ENCODE data around the gene TRUB2. TPM values are rescaled to one million over a fixed set of nuclear protein-coding genes. Genes with fewer than 3 reads are reported as not detected.

Gene TRUB2, protein sequence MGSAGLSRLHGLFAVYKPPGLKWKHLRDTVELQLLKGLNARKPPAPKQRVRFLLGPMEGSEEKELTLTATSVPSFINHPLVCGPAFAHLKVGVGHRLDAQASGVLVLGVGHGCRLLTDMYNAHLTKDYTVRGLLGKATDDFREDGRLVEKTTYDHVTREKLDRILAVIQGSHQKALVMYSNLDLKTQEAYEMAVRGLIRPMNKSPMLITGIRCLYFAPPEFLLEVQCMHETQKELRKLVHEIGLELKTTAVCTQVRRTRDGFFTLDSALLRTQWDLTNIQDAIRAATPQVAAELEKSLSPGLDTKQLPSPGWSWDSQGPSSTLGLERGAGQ
- 28.8 and 30.5 TPM in 2 replicates for total RNA-seq (2014; rRNA removed; shearing (Covaris generic))

DNA sequence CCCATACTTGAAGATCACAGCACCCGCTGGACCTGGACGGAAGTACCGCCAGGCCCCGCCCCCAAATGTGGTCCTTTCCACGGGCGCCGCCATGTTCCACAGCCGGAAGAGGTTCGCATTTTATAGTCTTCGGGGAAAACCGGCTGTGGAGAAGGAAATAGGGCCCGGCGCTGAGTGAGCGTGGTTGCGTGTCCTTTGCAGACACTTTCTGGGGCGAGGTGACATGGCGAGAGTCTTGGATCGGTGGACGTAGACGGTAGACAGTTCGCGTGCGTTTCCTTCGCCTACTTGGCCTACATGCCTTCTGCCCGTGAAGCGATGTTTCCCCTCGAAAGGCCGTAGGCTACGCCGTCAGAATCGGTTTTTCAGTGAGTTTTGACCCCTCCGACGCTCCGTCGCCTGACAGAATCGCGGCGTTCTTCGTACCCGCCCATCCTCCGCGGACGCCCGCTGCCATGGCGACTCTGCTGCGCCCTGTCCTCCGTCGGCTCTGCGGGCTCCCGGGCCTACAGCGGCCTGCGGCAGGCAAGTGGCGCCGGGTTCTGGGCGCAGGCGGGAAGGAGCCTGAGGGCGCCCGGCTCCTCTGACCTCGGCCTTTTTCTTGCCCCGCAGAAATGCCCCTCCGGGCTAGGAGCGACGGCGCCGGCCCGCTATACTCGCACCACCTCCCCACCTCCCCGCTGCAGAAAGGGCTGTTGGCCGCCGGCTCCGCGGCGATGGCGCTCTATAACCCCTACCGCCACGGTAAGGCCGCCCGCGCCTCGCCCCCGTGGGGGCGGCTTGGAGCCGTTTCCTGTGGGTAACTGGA is at the start of gene TRUB2, which contains the start of gene COQ4:
TSS of gene TRUB2 (minus strand) at position 44 of the 808 bp plus-strand sequence. CDS start at position 5, 39 bp downstream.
TSS of gene COQ4 (plus strand) at position 436 of the 808 bp plus-strand sequence. CDS start at position 456, 20 bp downstream.
- peak; percentile 93 for DNase-seq (ENCODE audit: low spot score)

DNA sequence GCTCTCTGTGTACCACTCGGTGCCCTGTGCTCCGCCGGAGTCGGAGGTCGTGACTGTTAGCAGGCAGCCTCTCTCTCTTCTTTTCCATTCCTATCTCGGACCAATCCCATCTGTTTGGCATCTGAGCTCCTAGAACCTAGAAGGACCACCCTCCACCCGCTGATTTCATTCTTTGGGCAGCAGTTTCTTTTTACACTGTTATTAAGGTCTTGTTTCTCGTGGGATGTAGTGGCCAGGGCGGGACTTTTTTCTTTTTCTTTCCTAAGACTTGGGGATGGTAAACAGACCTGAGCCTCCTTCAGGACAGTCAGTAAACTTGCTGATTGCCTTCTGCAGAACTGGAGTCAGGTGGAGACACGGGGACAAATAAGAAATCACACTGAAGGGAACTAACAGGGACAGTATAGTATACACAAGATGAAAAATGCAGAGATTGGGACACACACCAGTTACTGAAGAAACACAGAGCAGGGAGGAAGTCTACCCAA is 49.4 kb upstream of the TRUB2 start:
- no peak for DNase-seq (ENCODE audit: low spot score)

DNA sequence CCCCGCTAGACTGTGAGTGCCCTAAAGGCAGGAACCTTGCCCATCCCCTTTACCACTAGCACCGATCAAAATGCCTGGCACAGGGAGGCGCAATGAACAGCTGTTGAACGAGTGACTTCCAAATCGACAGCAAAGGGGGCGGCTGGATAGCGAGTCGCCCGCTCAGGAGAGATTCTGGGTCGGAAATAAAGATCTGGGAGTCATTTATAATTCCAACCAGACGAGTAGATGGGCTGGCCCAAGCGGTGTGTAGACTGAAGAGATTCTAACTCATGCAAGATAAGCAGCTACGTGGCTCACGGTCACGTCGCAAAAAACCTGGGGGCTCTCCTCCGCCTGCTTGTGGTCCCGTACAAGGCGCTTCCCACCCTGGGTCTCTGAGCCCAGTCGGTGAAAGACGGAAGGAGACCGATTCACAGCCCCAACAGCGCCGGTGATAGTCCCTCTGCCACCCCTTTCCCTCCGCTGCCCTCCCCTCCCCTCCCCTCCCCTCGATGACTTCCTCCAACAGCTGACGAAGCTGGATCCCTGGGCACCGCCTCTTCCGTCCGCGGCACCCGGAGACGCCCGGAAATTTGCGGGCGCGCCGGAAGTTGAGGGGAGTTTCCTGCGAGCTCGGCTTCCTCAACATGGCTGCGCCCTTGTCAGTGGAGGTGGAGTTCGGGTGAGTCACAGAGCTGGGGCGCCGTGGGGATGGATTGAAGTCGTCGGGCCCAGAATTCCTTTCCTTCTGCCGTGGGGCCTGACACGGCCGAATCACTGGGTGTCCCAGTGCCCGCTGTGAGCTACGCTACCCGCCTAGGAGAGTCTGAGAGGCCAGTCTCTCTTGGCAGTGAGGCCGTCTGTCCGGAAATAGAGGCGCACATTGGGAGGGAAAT is 48.7 kb upstream of the TRUB2 start, which contains the start of gene URM1:
TSS of gene URM1 (plus strand) at position 623 of the 878 bp plus-strand sequence. CDS start at position 630, 7 bp downstream.
- DNase-seq (ENCODE audit: low spot score): peak; percentile 97

DNA sequence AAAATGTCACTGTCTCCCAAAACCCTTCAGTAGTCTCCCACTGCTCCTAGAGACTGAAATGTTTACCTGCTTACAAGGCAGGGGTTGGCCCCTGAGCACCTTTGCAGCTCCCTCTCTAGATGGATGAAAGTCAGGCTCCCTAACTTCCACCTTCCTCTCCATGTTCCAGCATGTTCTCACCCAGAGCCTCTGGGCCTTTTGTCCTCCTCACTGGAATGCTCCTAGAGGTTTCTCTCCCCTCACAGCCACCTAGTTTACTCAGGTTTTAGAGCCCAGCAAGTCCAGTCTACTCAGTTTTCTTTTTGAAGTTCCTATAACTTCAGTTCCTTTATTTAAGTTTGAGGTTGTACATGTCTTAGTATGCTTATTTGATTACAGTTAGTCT is 48.1 kb upstream of the TRUB2 start:
- DNase-seq (ENCODE audit: low spot score): no peak

DNA sequence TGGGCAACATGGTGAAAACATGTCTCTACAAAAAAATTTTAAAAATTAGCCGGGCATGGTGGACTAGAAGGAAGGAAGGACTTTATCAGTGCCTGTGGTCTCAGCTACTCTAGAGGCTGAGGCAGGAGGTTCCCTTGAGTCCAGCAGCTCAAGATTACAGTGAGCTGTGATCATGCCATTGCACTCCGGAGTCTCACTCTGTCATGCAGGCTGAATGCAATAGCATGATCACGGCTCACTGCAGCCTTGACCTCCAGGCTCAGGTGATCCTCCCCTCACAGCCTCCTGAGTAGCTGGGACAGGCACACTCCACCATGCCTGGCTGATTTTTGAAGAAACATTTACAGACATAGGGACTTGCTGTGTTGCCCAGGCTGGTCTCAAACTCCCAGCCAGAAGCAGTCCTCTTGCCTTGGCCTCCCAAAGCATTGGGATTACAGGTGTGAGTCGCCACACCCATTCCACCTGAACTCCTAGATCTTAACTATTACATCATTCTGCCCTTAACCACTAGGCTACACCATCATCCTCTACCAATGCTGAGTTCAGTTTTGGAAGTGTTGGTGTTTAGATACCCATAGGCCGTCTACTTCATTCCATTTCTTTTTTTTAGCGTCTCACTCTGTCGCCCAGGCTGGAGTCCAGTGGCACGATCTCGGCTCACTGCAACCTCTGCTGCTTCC is 46.9 kb upstream of the TRUB2 start:
- no peak for DNase-seq (ENCODE audit: low spot score)

DNA sequence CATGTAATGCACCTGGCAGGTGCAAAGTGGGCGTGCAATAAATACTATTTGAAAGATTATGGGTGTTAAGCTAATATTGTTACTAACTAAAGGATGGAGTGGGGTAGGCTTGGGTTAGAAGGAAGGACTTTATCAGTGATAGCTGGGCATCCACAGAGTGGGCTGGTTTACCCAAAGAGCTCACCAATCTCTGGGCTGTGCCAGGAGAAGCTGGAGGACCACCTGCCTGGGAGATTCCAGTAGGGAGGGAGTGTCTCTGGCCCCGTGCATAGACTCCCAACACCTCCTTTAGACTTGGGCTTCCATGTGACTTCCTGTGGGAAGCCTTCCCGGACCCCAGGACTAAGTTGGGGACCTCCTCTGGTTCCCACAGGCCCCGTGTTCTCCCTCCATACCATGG is 43.3 kb upstream of the TRUB2 start:
- DNase-seq (ENCODE audit: low spot score): no peak

DNA sequence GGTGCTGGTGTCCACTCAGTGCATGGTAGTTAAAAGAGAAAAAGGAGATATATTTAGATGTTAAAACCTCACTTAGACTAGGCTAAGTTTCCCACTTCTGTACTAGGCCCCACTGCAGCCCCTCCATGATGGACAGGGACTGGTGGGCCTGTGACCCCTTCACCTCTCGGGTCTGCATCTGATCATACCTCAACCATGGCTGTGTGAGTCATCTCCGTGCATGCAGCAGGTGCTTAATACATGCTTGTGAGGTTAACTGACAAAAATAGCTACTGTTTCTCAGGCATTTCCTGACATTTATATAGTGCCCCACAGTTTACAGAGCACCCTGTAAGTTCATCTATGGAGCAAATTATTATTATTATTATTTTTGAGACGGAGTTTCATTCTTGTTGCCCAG is 40.5 kb upstream of the TRUB2 start:
- no peak for DNase-seq (ENCODE audit: low spot score)

DNA sequence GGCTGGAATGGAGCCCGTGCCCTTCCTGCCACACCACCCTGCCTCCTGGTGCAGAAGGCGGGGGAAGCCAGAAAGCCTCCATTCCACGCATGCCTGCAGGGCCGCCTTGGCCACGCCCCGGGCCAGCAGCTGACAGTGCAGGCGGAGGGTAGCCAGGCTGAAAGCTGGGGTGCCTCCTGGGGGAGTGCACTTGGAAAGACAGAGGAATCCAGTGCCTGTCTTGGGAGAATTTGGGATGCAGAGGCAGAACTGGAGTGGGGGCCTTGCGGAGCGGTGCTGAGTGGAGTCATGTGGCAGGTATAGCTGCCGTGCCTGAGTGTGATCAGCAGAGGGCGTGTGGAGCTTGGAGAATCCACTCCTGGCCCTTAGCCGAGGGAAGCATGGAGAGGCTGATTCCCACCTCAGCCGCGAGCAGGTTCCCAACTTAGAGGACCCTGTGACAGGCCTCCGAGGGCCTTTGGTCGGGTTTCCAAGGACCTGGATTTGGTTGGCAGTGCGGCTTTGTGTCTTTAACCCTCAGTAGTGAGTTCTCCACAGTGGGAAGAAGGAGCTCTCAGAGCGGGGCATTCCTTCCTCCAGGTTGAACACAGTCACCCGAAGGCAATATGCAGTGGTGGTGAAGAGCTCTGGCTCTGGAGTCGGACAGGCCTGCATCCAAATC is 39.9 kb upstream of the TRUB2 start:
- peak; percentile 92 for DNase-seq (ENCODE audit: low spot score)

DNA sequence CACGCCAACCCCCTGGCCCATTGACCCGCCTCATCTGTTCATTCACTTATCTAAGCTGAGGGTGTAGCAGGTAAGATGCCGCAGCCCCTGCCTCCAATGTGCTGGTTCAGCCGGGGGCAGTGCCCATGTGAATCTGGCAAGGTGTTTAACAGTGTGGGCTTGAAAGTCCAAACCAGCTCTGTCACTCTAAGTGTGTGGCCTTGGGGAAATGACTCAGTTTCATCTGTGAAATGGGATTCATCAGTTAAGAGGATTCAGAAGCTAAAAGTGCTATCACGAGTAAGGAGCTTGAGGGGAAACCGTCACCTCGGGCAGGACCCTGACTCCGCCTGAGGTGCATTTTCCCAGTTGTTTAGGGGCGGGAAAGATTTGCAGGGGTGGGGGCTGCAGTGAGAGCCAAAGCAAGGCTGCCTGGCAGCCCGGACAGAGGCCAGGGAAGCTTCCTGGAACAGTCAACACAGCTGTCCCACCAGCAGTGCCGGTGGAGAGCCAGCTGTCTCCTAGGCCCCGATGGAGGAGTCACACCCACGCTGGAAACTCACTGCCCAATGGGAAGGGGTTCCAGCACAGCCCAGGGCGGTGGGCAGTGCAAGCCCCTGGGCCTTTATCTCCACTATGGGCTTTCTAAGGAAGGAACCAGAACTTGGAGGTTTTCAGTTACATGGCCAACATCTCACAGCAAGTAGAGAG is 39.2 kb upstream of the TRUB2 start:
- no peak for DNase-seq (ENCODE audit: low spot score)

DNA sequence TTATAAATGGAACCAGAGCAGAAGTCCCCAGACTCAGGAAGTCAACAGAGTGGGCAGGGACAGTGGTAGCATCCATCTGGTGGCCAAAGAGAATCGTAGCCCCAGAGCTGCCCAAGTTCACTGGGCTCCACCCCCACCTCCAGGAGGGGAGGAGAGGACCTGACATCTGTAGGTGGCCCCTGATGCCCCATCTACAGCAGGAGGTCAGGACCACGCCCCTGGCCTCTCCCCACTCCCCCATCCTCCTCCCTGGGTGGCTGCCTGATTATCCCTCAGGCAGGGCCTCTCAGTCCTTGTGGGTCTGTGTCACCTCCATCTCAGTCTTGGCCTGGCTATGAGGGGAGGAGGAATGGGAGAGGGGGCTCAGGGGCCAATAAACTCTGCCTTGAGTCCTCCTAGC is 38.6 kb upstream of the TRUB2 start:
- no peak for DNase-seq (ENCODE audit: low spot score)

DNA sequence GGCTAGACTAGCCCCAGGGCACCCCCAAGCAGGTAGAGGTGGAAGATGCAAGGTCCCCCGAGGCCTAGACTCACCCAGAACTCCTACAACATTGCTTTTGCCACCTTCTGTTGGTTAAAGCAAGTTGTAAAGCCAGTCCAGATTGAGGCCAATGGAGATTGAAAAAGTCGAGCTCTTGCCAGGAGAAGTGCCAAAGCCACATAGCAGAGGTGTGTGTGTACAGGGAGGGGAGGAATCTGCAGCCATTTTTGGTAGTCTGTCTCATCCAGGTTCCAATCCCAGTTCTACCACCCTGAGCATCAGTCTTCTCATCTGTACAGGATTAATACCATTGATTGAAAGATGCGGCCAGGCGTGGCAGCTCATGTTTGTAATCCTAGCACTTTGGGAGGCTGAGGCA is 36.6 kb upstream of the TRUB2 start:
- no peak for DNase-seq (ENCODE audit: low spot score)

DNA sequence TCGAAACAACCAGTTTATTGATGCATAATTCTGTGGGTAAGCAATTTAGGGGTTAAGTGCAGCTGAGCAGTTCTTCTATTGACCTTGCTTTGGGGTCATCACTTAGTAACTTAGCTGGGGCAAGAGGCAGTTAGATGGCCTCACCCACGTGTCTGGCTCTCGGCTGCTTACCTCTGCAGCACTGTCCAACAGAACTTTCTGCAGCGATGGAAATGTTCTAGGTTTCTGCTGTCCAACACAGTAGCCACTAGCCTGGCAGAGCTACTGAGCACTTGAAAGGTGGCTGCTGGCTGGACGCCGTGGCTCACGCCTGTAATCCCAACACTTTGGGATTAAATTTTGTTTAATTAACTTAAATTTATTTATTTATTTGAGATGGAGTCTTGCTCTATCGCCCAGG is 35.8 kb upstream of the TRUB2 start:
- DNase-seq (ENCODE audit: low spot score): no peak

DNA sequence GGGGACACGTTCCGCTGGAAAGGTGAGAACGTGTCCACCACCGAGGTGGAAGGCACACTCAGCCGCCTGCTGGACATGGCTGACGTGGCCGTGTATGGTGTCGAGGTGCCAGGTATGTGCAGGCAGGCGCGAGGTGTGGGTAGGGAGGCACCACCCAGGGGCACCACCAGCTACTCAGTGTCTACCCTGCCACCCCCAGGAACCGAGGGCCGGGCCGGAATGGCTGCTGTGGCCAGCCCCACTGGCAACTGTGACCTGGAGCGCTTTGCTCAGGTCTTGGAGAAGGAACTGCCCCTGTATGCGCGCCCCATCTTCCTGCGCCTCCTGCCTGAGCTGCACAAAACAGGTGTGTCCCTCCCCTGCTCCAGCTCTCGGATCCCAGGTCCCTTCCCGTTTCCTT is 33.2 kb upstream of the TRUB2 start:
- DNase-seq (ENCODE audit: low spot score): no peak

DNA sequence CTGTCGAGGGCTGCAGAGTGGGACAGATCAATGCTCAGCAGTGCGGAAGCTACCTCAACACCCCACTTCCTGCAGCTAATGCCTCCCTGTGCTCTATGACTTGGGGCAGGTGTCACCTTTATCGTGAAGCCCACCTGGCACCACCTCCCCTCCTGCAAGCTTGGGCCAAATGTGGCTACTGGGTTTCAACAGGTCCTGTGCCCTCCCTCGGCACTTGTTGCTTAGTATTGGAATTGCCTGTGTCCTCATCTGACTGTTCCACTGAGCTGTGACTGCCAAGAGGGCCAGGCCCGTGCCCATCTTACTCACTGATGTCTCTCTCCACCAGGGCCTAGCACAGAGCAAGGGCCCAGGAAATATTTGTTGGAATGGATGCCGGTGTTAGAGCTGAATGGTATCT is 27.5 kb upstream of the TRUB2 start:
- no peak for DNase-seq (ENCODE audit: low spot score)

DNA sequence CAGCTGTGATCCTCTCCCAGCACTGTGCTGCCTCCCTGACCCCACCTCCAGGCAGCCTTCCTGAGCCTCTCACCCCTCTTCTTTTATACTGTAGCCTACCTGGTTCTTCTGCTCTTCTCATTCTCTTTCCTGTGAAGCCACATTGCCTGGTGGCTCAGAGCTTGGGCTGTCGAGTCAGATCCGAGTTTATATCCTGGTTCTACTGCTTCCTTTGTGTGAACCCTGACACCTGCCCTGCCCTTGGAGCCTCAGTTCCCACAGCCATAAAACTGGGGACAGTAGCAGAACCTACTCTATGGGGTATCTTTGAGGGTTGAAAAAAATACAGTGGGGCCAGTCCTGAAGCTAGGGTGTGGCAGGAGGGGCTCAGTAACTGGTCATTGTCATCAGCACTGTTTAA is 26.9 kb upstream of the TRUB2 start:
- DNase-seq (ENCODE audit: low spot score): no peak

DNA sequence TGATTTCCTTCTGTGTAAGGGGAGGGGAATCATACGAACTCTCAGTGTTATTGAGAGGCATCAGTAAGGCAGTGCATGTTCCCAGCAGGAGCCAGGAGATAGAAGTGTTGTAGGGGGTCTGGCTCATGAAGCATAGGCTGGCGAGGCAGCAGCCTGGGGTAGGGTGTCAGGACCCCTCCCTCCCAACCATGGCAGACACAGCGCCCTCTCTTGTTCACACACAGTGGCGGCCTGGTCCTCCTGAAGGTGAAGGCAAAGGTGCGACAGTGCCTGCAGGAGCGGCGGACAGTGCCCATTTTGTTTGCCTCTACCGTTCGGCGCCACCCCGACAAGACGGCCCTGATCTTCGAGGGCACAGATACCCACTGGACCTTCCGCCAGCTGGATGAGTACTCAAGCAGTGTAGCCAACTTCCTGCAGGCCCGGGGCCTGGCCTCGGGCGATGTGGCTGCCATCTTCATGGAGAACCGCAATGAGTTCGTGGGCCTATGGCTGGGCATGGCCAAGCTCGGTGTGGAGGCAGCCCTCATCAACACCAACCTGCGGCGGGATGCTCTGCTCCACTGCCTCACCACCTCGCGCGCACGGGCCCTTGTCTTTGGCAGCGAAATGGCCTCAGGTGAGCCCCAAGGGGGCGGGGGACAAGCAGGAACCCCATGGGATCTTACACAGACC is 22.8 kb upstream of the TRUB2 start:
- DNase-seq (ENCODE audit: low spot score): no peak

DNA sequence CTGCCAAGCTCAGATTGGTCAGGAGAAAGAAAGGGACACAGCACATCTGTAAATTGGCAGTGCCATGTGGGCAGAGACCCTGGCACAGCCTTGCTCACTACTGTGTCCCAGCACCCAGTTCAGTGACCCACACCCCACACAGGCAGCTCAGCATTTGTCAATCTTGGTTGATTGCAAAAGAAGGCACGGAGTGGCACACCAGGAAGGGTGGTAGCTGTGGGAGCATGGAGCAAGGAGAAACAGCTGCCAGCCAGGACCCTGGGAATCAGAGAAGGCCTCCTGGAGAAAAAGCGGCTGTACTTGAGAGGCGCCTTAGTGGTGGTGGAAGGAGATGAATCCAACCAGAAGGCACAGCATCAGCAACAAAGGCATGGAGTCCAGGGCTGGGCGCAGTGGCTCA is 21.6 kb upstream of the TRUB2 start:
- no peak for DNase-seq (ENCODE audit: low spot score)

DNA sequence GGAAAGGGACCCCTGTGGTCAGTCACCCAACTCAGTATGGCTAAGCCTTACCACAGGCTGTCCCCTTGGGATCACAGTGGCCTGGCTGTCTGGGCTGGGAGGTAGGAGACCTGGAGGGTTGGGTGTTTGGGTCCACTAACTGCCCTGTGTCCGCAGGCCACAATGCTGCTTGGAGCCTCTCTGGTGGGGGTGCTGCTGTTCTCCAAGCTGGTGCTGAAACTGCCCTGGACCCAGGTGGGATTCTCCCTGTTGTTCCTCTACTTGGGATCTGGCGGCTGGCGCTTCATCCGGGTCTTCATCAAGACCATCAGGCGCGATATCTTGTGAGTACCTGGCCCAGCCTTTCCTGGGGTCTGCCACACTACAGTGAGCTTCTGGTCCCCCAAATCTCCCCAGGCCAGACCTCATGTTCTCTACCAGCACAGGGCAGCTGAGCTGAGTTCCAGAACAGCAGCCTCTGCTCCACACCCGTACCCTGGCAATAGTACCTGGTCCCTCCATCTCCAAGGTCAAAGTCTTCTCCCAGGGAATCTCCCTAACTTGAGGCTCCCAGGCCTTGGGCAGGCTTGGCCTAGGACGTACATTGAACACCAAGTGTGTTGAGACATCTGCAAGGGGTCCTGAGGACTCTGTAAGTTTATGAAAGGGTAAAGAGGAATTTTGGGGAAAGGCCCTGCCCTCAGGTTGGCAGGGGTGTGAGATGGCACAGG is 20.9 kb upstream of the TRUB2 start:
- no peak for DNase-seq (ENCODE audit: low spot score)

DNA sequence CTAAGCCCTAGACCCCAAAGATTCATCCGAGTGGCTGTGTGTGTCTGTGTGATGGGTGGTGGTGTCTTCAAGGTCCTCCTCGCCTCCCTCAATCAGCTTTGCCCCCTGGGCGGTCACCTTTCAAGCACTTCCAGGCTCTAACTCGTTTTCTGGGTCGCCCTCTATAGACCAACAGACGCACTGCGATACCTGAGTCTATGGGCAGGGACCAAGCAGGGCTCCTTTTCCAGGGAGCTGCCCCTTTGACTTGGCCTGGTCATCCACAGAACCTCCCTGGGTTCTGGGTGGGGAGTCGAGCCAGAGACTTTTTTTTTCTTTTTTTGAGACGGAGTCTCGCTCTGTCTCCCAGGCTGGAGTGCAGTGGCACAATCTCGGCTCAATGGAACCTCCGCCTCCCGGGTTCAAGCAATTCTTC is 19.2 kb upstream of the TRUB2 start:
- peak; percentile 82 for DNase-seq (ENCODE audit: low spot score)
